NCI-H2227 (cell line): ENCODE results near the gene PDXP.
A peak's percentile ranks its signal among the peaks of the same experiment; 100 is the strongest.
"Not testable (repeated sequence)": the region's sequence is repeated elsewhere in the genome, so short reads cannot be mapped to it uniquely, and the experiment has no call there.

Experiments
- DNase-seq: peaks from one replicate; lab custom pipeline; 2025; ENCODE audit not compliant: unreplicated experiment; lab: John Stamatoyannopoulos, UW

PDXP gene, protein sequence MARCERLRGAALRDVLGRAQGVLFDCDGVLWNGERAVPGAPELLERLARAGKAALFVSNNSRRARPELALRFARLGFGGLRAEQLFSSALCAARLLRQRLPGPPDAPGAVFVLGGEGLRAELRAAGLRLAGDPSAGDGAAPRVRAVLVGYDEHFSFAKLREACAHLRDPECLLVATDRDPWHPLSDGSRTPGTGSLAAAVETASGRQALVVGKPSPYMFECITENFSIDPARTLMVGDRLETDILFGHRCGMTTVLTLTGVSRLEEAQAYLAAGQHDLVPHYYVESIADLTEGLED

GRCh38 chr22:37658133-37659065 lies at the start of gene PDXP:
PDXP (plus strand) TSS chr22:37658723; CDS start chr22:37658783, 60 bp downstream.
- peak; percentile 98 for DNase-seq

- no peak for DNase-seq
Observed at GRCh38 chr22:37609240-37610152, 49.0 kb upstream of the PDXP start.

DNA sequence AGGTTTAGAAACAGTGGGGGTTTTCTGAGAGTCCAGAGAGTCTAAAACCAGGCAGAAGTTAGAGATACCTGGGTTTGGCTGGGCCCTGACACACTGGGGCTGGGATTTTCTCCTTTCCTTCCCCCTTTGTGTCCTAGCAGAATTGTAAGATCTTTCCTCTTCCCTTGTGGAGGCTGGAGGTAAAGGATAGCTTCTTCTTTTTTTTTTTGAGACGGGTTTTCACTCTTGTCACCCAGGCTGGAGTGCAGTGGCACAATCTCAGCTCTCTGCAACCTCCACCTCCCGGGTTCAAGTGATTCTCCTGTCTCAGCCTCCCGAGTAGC lies 48.4 kb upstream of the PDXP start:
- DNase-seq = not testable (repeated sequence)

GRCh38 chr22:37610480-37611129 lies 47.9 kb upstream of the PDXP start:
- no peak for DNase-seq

DNA sequence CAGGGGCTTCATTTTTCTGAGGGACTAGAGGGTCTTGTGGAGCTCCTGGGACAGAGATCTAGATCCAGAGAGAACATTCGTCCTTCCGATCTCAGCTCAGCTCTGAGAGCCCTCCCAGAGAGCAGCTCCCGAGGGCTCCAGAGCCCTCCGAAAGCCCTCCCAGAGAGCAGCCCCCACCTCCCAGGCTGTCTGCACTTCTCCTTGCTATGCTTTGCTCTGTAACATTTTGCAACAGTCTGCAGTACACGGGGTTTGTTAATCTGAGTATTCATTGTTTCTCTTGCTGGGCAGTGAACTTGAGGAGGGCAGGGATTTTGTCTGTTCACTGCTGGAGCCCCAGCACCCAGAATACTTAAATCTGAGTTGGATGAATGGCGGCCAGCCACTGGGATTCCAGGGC lies 47.3 kb upstream of the PDXP start:
- no peak for DNase-seq

DNA sequence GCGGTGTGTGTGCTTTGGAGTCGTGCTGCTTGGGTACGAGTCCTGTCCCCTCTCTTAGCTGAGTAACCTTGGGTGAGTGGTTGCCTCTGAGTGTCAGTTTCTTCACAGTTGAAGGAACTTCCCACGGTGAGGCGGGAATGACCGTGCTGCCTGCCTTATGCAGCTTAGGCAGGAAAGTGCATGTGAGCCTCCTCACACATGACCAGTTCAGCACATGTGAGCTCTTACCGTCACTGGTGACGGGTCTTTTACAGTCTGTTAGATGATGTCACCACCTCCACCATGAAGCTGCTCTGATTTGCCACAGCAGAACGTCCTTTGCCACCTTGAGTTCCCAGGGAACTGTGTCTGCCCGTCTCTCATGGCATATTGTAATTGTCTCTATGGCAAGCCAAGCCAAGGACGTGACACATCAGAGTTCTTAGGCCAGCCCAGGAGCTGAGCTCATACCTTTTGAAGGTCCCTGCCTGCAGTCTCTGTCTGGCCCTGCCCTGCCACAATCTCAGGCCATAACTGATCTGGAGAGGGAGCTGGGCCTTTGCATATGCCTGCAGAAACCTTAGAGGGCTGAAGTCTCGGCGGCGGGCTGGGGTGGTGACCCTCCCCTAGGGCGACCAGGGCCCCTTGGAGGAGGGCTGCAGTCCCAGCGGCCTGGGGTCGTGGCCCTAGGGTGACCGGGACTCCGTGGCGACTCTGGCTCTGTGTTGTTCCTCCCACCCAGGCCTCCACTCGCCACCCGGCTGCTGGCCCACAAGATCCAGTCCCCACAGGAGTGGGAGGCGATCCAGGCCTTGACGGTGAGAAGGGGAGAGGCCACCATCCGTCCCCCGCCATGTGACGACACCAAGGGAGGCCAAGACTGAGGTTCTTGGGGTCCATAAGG lies 42.1 kb upstream of the PDXP start:
- DNase-seq = no peak

GRCh38 chr22:37617431-37617830 lies 41.1 kb upstream of the PDXP start:
- DNase-seq = no peak

GRCh38 chr22:37618072-37618656 lies 40.4 kb upstream of the PDXP start:
- no peak for DNase-seq

DNA sequence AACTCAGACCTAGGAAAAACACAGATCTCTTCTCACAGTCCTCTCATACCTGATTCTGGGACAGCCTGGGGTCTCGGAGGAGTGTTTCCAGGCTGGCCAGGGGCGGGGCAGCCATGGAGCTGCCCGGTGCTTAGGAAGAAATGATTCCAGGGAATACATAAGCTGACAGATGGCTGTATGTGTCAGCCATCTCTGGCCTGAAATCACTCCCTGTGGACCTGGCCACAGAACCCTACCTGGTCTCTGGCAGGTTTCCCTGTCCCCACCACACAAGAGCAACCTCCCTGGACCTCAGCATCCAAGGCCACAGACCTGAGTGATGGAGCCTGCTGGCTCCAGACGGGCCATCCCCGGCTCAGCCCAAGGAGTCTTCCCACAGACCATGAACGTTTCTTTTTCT lies 39.8 kb upstream of the PDXP start:
- no peak for DNase-seq

GRCh38 chr22:37619991-37620390 lies 38.5 kb upstream of the PDXP start:
- no peak for DNase-seq

DNA sequence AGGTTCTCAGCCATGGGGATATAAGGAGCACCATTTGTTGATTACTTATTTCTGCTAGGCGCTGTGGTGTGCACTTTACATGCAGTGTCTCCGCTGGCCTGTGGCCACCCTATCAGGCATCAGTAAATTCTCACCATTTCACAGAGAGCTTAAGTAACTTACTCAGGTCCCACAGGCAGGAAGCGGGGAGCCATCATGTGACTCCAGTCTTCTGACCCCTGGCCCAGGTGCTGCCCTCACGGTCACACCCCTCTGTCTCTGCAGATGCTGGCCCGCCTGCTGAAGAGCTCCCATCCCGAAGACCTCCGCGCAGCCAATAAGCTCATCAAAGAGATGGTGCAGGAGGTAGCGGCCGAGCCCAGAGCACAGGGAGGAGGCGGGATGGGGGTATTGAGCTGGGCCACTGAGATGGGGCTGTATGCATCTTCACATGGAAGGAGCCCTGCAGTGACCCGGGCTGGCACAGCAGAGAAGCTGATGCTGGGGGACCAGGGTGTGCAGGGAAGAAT lies 37.1 kb upstream of the PDXP start:
- DNase-seq = no peak

GRCh38 chr22:37623075-37624016 lies 35.2 kb upstream of the PDXP start:
- peak; percentile 74 for DNase-seq

GRCh38 chr22:37624017-37624365 lies 34.5 kb upstream of the PDXP start:
- DNase-seq = no peak

DNA sequence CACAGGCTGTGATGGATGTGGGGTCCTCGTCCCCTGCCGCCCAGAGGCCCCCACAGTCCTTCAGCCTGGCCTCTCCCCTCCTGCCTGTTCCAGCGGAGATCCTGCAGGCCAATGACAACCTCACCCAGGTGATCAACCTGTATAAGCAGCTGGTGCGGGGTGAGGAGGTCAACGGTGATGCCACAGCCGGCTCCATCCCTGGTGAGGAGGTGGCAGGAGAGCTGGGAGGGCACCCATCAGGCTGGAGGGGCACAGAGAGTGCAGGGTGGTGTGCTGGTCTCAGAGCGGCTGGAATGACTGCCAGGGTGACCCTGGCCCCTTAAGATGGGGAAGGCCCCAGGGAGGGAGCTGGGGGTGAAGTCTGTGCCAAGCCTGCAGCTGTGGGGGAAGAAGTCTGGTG lies 33.6 kb upstream of the PDXP start:
- no peak for DNase-seq

DNA sequence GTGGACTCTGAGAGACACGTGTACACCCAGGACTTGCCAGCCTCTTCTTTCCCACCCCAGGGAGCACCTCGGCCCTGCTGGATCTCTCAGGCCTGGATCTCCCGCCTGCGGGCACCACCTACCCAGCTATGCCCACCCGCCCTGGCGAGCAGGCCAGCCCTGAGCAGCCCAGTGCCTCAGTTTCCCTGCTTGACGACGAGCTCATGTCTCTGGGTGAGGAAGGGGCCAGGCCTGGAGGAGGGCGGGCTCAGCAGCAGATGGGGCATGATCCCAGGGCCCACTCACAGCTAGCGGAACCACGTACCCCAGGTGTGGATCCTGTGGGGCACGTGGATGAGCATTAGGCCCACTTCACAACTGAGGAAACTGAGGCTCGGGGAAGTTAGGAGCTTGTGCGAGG lies 32.8 kb upstream of the PDXP start:
- no peak for DNase-seq

- no peak for DNase-seq
Observed at GRCh38 chr22:37626144-37626543, 32.4 kb upstream of the PDXP start.

DNA sequence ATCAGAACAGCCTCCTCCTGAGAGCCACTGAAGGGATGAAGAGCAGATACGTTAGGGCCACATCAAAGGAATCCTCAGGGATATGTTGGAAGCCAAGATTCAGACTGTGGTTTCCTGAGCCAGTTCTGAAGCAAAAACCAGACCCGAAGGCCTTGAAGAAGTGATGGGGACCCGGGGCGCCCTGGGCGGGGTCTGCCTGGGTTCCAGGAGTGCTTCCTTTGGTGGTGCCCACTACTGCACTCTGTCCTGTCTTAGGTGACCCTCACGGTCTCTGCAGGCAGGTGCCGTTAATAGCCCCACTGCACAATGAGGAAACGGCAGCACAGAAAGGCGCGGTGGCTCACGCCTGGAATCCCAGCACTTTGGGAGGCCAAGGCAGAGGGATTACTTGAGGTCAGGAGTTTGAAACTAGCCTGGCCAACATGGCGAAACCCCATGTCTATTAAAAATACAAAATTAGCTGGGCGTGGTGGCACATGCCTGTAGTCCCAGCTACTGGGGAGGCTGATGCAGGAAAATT lies 31.9 kb upstream of the PDXP start:
- DNase-seq = no peak

DNA sequence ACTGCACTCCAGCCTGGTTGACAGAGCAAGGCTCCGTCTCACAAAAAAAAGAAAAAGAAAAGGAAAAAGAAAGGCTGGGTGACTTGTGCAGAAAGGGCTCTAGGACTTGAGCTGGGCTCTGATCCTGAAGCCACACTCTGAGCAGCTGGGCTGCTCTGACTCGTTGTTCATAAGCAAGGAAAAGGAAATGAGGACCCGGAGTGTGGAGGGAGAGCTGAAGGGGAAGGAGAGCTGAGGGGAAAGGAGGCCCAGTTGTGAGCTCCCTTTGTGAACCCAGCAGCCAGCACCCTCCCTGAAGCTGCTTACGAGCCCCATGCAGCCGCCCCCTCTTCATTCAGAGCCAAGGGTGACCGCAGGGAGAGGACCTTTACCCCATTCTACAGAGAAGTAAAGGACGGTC lies 31.4 kb upstream of the PDXP start:
- DNase-seq = no peak
